Smooth muscle cell (in vitro differentiated cells): ENCODE data around the gene LRMDA. TPM values are rescaled to one million over a fixed set of nuclear protein-coding genes. Genes with fewer than 3 reads are reported as not detected.

Source experiments
- DNase-seq: peaks from one replicate; lab custom pipeline; 2025; ENCODE audit not compliant: unreplicated experiment; lab: John Stamatoyannopoulos, UW
- H2AFZ ChIP-seq: fragments of 200-600 bp; sonication (generic); 2 replicates; pipeline ENCODE4 v1.6.0; 2016; ENCODE audit warnings: antibody characterized with exemption, low read depth, mild to moderate bottlenecking
- H3F3A ChIP-seq: fragments of 200-600 bp; sonication (generic); 2 replicates; pipeline ENCODE4 v1.6.0; 2017; ENCODE audit warnings: antibody characterized with exemption, low read depth
- H3K27ac ChIP-seq: fragments of 200-600 bp; sonication (generic); 2 replicates; pipeline ENCODE4 v1.5.1; 2016; ENCODE audit warnings: low read depth, mild to moderate bottlenecking
- H3K27me3 ChIP-seq: fragments of 200-600 bp; sonication (generic); 2 replicates; pipeline ENCODE4 v1.6.1; 2016; ENCODE audit warnings: low read depth, mild to moderate bottlenecking
- H3K36me3 ChIP-seq: fragments of 200-600 bp; sonication (generic); 2 replicates; pipeline ENCODE4 v1.5.1; 2016; ENCODE audit warnings: low read depth
- H3K4me1 ChIP-seq: fragments of 200-600 bp; sonication (generic); 2 replicates; pipeline ENCODE4 v1.5.1; 2016; ENCODE audit warnings: low read depth
- H3K4me2 ChIP-seq: fragments of 200-600 bp; sonication (generic); 2 replicates; pipeline ENCODE4 v1.6.0; 2016; ENCODE audit warnings: mild to moderate bottlenecking
- H3K4me3 ChIP-seq: fragments of 200-600 bp; sonication (generic); 2 replicates; pipeline ENCODE4 v1.5.1; 2016; ENCODE audit warnings: mild to moderate bottlenecking
- H3K79me2 ChIP-seq: fragments of 200-600 bp; sonication (generic); 2 replicates; pipeline ENCODE4 v1.6.0; 2016; ENCODE audit warnings: low read depth, mild to moderate bottlenecking
- H3K9ac ChIP-seq: fragments of 200-600 bp; sonication (generic); 2 replicates; pipeline ENCODE4 v1.6.0; 2016; ENCODE audit warnings: low read depth
- H3K9me3 ChIP-seq: fragments of 200-600 bp; sonication (generic); replicated peaks from 2 replicates; pipeline ENCODE4 v1.5.1; 2016; ENCODE audit warnings: low read depth
- H4K20me1 ChIP-seq: fragments of 200-600 bp; sonication (generic); 2 replicates; pipeline ENCODE4 v1.6.0; 2016; ENCODE audit warnings: low read depth
- WGBS: methylation state at CpG from one replicate; pipeline ENCODE4 v1.1.7; 2016; ENCODE audit warnings: low lambda C conversion rate; 5-methylcytosine and 5-hydroxymethylcytosine counted together
- polyA plus RNA-seq: library from polyadenylated mRNA; unstranded; fragments of >200 nt; fragmentation: Nextera tagmentation; extraction: Ambion mirVana; gene quantifications from 2 replicates; pipeline ENCODE4 v1.2.1, GENCODE V29; 2016
- total RNA-seq: library from RNA; depleted of rRNA; stranded (reverse); fragments of >200 nt; gene quantifications from 2 replicates; pipeline ENCODE4 v1.2.3, GENCODE V29; 2014
- TF ChIP-seq, protein P1 (sequence below): fragments of 200-600 bp; sonication (generic); IDR thresholded peaks from 2 replicates; pipeline ENCODE4 v1.5.1; 2017; ENCODE audit warnings: borderline replicate concordance, mild to moderate bottlenecking, antibody characterized with exemption; ENCODE audit not compliant: insufficient read depth, poor library complexity, severe bottlenecking

The LRMDA gene
- total and polyA plus RNA-seq, 2 experiments from 2014 or later = 1.5 to 1.6 TPM

DNA sequence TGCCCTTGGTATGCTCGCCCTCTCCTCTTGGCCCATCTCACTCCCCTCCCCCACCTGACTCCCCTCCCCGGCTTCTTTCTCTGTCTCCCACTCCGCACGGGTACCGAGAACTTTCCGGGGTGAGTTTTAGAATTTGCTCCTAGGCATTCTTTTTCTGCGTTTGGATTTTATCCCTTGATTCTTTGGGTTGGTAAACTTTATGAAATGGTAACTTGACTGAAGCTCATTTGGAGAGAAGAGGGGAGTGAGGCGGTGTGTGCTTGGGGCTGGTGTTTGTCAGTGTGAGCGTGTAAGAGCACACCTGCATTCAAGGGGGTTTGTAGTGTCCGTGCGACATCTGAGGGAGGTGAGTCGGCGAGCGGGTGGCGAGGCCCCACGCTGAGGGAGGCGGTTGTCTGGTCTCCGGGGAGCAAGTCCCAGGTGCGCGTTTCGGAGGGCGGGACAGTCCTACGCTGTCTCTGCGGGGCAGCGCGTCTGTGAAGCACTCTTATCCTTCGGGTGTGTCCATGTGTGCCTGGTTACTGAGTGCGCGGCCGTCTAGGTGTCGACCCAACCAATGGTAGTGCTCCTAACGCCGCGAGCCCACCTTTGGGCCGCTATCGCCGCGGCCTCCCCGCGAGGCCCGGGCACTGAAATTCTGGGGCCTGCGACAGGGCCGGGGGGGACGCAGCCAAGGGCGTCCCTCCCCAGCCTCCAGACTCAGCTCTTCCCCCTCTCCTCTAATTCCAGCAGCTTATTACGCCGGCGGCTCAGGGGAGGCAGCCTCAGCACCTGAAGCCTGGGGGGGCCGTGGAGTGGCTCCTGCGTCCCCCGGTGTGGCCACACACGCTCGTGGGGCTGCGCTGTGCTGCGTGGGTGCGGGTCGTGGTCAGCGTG, 27.2 kb upstream of the LRMDA start:
- Histone ChIP-seq H3K79me2 (peaks cover 18% of the 10 kb centered on the region), H3K9me3 (no peaks in the 10 kb centered on the region), H3F3A (peaks cover 7% of the 10 kb centered on the region), H3K4me2 (peak overlapping the region; percentile 97), H2AFZ (peak overlapping the region; percentile 56), H3K27me3 (no peaks in the 10 kb centered on the region), H4K20me1 (peaks cover 18% of the 10 kb centered on the region), H3K27ac (no peak overlapping the region), H3K4me3 (peak overlapping the region; percentile 95), H3K4me1 (peaks cover 25% of the 10 kb centered on the region), H3K9ac (no peak overlapping the region), H3K36me3 (no peaks in the 10 kb centered on the region)
- TF ChIP-seq, protein P1, sequence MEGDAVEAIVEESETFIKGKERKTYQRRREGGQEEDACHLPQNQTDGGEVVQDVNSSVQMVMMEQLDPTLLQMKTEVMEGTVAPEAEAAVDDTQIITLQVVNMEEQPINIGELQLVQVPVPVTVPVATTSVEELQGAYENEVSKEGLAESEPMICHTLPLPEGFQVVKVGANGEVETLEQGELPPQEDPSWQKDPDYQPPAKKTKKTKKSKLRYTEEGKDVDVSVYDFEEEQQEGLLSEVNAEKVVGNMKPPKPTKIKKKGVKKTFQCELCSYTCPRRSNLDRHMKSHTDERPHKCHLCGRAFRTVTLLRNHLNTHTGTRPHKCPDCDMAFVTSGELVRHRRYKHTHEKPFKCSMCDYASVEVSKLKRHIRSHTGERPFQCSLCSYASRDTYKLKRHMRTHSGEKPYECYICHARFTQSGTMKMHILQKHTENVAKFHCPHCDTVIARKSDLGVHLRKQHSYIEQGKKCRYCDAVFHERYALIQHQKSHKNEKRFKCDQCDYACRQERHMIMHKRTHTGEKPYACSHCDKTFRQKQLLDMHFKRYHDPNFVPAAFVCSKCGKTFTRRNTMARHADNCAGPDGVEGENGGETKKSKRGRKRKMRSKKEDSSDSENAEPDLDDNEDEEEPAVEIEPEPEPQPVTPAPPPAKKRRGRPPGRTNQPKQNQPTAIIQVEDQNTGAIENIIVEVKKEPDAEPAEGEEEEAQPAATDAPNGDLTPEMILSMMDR = no peak
- WGBS = 4% methylated on average over 53 of the region's 58 CpGs
- no peak for DNase-seq

DNA sequence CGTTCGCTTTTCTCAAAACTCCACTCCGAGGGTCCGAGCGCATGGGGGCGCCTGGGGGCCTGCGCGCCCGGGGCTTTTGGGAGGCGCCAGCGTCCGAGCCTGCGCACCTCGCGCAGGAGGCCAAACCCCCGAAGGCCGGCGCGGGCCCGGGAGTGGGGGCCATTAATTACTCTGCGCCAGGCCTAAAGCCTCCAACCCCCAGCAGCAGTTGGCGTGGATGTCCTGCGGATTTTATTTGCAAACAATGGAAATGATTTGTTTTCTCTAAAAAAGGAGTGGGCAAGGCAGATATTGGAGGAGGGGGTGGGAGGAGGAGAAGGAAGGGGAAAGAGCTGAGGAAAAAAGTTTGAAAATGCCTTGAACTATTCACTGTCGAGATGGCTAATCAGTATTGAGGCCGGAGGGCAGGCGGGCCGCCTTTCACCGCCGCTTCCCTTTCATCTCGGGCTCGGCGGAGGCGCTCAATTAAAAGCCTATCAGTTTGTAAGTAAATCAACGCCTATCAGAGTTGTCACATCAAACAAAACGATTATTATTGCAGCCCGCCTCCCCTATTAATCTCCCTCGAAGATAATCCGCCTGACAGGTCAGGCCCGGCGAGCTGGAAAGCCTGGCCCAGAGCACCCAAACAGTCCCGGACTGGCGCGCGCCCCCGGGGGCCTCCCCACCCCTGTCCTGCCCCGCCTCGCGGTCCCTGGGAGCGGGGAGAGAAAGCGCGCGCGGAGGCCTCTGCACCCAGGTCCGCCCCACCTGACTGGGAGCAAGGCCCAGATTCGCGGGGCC, 26.4 kb upstream of the LRMDA start:
- DNase-seq = no peak
- Histone ChIP-seq H3K36me3 (no peaks in the 10 kb centered on the region), H3K4me3 (peak overlapping the region; percentile 95), H2AFZ (peak overlapping the region; percentile 56), H3F3A (peaks cover 7% of the 10 kb centered on the region), H3K27me3 (no peaks in the 10 kb centered on the region), H3K9me3 (no peaks in the 10 kb centered on the region), H3K4me2 (peak overlapping the region; percentile 97), H3K27ac (no peak overlapping the region), H4K20me1 (peaks cover 11% of the 10 kb centered on the region), H3K4me1 (peaks cover 29% of the 10 kb centered on the region), H3K79me2 (peaks cover 10% of the 10 kb centered on the region), H3K9ac (no peak overlapping the region)
- WGBS = under 1% methylated on average over 52 of the region's 56 CpGs
- TF ChIP-seq, protein P1 = no peak

DNA sequence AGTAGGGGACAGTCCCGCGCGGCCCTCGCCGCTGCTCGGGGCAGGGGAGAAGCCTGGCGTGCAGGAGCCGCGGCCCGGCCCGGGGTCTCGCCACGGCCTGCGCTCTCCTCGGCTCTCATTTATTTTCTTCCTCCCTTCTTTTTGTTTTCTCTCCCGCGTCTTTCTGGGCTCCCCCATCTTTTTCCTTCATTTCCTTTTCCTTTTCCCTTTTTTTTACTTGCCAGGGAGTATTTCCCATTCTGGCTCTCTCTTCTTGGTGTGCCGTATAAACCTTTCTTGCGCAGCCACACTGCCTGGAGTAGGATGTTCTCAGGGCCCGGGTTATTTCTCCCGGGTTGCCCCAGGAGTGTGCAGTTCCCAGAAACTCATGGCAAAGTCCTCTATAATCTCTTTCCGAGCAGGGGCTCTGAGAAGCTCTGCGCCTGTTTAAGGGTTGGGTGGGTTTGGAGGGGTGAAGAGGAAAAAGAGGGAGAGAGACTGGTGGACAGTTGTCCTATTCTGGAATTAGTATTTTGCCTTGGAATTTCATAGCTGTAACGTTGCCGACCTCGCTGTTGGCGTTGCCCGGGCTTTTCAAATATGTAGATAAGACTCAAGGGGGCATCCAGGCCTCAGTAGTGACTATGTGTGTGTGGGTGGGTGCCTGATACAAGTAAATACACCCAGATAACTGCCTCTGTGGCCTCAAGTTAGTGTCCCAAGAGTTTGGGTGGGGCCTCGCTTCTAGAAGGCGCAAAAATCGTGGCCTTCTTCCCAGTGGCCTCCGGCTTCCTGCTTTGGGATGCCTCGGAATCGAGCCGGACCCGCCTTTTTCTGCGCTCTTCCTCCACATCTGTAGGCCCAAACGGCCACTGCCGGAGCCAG, 25.6 kb upstream of the LRMDA start:
- Histone ChIP-seq H3K4me1 (peaks cover 32% of the 10 kb centered on the region), H3K4me2 (peak overlapping the region; percentile 97), H4K20me1 (peaks cover 3% of the 10 kb centered on the region), H3K9ac (no peak overlapping the region), H3K79me2 (peaks cover 2% of the 10 kb centered on the region), H2AFZ (peak overlapping the region; percentile 56), H3K36me3 (no peaks in the 10 kb centered on the region), H3F3A (peaks cover 7% of the 10 kb centered on the region), H3K4me3 (peak overlapping the region; percentile 95), H3K27ac (no peak overlapping the region), H3K27me3 (no peaks in the 10 kb centered on the region), H3K9me3 (no peaks in the 10 kb centered on the region)
- no peak for DNase-seq
- WGBS = 11% methylated on average over 36 of the region's 39 CpGs
- TF ChIP-seq, protein P1 = no peak
